IPS-11a (cell line): ENCODE data around the gene BACH2.

ENCODE experiments used
- H3K4me3 ChIP-seq: one replicate; pipeline ENCODE4 v1.5.1; 2013; ENCODE audit warnings: low read depth, low read length, control low read depth

BACH2 gene

DNA sequence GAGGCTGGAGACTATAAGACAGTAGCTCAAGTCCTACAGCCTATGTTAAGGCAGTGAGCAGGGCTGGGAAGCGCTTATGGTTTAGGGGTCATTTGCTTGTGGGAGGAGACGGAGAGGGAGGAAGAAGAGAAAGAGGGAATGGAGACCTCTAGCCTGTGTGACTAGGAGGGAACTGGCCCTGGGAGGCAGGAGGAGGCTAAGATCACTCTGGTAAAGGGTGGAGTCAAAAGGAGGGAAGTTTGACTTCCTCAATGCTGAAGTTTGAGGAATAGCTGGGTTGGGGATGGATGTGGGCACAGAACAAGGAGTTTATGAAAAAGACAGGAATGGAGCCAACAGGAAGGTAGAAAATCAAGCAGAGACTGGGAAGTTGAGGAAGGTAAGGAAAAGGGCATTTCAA is 6.4 kb upstream of the BACH2 start:
- no peak overlapping the region for H3K4me3 ChIP-seq

DNA sequence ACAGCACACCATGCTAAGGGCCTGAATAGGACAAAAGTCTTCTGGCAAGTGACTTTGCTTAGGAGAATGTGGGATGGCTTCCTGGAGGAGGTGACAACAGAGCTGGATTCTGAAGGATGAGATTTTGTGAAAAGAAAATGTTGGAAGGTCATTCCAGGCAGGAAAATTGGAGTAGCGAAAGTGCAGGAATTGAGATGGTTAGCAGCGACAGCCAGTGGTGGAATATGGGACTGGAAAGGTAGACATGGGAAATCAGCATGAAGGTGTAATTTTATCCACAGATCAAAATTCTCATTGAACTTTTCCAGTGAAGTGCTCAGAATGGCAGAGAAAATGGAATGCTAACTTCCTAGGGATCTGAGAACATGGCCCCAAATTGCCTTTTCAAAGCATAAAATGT is 5.7 kb upstream of the BACH2 start:
- no peak overlapping the region for H3K4me3 ChIP-seq

DNA sequence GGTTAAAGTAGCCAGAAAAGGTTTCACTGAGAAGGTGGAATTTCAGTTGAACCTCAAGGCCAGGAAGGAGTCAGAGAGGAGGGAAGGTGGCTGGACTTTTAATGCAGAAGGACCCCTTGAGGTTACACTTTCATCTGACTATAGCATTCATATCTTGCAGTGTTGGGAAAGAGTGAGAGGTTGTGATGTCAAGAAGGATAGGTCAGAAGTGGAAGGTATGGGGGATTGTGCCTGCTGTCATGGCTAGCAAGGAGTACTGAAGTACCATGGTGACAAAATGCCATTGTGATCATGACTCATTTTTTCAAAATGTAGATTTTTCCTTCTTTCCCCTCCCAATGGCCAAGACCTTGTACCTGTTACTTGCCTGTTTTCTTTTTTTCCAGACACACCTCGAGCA is 5.2 kb upstream of the BACH2 start:
- no peak overlapping the region for H3K4me3 ChIP-seq

DNA sequence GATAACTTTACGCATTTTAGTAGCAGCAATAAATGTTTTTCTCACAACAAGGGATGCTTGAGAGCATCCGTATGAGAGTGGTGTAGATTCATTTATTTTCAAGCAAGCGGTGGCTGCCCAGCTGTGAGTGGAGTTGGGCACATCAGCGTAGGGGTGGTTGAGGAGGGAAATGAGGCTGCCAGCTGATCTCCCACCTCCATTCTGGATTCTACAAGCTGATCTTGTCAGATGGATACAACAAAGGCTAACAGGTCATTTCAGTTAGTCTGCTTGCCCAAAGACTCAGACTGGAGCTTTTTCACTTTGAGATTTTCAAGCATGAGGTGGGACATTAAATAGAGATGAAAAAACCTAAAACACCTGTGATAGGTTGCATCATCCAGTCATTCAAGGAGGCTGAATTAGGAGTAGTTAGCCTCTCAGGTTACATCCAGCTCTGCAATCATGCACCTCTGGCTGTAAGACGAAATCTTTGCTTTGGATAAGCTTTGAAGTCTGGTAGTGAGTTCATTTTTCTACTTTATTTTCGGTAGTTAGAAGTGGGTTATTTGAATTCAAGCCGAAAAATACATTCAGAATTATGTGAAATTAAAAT is 1.9 kb upstream of the BACH2 start:
- H3K4me3 ChIP-seq = no peak overlapping the region

DNA sequence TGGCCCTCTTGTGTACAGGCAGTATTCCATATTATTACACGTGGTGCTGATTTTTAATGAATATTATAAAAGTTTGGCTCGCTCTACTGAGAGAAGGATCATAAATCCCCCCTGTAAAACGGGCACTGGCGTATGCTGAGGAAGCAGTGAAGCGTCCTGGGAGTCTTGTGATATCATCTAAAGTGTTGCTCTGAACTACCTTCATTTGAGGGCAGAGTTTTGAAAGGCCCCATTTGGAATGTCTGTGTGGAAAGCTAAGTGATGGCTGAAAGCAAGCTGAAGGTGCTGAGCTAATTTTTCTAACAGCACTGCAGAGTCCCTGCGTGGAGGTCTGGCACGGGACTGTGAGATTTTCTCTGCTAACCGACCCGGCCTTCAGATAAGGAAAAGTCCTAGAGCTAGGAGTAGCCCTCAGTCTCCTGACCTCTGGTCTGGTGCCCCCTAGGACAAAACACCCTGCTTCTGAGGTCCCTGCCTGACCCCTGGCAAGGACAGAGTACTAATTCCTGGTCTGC is 1.3 kb upstream of the BACH2 start:
- H3K4me3 ChIP-seq = no peak overlapping the region

DNA sequence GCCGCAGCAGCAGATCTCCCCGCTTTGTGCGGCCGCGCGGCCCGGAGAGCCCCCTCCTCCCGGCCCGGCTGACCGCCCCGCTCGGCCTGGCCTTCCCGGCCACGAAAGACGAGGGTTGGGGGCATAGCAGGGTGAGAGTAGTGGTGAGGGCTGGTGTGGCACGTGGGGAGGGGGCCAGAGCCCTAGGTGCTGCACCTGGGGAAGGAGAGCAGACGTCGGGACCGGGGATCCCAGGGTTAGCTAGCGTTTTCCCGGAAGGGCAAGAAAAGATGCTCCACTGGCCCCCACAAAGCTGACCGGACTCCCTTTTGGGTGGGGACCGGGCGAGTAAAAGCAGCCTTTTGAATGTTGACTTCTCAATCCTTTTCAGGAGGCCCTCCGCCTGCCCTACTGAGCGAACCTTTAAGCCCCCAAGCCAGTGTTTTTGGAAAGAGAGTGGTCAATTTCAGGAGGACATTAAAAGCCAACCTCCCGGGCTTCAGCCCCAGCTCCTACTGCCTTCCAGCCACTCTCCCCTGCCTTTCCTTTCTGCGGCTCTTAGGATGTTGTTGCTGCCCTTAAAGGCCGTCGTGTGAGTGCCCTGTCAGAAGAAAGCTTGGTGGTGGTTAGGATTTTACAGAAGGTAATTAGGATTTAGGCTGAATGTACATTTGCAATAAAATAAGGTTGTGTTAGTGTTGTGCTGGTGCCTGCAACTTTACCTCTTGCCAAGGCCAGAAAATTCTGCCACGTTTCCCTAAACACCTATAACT is 648 bp upstream of the BACH2 start:
- H3K4me3 ChIP-seq = peak overlapping the region; percentile 59

DNA sequence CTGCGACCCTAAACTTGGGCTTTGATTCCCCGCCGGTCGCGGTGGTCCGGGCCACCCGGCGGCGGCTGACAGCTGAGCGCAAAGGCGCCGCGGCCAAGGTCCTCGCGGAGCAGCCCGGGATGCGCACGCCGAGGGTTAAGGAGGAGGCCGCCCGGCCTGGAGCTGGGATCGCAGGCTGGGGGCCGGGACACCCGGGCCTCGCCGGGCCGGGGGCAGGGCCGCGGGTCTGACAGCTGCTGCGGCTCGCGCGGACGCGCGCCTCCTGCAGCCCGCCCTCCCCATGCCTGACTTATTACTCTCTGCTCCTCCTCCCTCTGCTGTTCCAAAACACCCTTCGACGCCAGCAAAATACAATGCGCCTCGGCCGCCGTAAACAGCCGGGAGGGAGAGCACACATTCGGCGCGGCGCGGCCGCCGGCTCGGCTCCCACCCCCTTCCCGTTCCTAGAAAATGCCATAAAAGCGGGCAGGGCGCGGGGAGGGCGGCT is 746 bp downstream of the BACH2 start:
- H3K4me3 ChIP-seq = peak overlapping the region; percentile 55

DNA sequence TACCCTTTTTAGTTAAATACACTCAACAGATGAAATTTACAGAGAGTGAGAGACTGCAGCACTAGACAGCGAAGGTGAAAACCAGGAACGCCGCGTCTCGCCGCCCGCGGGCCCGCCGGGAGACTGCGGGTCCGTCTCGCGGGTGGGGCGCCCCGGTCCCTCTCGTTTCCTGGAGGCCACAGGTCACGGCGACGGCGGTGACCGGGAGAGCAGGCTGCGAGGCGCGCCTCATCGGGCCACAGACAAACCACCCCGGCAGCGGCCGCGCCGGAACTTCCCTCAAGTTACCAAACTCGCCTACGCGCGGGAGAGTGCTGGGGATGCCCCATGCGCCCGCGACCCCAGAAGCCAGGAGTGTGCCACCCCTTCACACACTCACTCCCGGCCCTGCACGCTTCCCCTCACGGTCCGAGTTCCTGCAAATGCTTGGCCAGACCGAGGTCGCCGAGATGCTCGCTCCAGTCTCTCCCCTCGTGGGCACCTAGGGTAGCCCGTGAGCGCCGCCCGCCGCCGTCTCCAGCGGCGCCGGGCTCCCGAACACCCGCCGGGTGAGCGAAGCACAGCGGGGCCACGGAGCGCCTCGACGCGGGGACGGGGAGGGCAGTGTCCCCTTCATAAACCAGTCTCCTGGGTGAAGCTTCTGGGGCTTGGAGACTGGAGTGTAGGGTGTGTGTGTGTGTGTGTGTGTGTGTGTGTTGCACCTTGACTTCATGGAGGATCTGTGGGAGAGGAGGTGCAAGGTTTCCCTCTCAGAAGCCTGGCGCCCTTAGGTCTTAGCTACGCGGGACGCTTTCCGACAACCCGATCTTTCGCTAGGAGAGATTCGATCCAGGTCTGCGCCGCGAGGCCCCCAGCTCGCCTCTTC is 1.4 kb downstream of the BACH2 start:
- H3K4me3 ChIP-seq = peak overlapping the region; percentile 55

DNA sequence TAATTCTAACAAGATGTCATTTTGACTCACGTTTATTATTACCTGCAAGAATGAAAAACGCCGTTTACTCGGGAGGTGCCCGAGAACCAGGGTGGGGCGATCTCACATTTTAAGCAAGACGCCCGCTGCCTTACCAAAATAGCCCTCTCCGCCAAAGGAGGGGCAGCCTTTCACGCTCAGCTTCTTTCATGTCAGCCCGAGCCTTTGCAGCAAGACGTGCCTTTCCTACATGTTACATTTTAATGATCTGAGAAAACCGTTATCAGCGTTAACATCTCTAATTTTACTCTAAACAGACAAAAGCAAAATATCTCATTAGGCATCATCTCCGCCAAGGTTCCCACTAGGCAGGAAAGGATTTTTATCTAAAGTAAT is 2.0 kb downstream of the BACH2 start:
- peak overlapping the region; percentile 55 for H3K4me3 ChIP-seq

DNA sequence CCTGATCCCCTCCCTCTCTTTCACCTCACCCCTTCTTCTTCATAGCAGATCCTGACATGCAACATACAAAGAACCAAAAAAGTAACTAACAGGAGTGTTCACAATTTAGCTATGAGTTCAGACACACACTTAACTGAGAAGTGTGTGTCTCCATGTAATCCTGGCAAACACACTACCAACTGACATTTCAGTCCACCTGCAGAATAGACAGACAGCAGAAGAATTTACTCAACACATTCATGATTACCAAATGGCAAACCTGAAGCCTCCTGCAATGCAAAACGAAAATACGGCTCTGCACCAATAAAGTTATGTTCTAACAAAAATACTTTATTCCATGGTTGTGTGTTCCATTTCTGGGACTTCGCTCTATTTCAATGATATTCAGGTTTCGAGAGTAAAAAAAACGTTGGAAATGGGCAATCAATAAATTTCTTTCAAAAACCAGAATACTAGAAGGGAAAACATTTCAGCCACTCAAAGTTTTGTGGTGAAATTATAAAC is 2.6 kb downstream of the BACH2 start:
- no peak overlapping the region for H3K4me3 ChIP-seq

DNA sequence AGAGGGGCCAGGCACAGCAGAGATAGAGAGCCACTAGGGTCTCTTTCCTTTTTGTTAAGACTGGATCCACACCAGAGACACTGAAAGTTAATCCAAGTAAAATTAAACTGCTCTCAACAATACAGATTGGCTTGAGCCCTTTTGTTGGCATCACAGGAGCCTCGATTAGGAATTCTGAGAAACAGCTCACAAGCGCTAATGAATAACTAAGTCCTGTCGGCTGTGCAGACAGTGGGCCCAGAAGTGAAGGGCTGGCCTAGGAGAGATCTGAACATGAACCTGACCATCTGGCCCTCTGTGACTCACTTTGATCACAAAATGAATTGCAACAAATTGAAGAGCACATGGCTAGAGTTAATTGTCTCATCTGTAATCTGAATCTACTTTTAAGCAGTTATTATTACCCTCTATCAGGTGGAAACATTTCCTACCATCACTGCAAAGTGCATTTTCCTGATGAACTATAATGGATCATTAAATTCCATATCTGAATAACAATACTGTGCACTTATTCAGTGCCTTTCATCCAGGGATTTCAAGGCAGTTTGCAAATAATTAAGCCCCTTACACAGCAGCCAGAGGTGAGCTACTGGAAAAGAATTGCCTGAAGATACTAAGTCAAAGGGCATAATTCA is 3.2 kb downstream of the BACH2 start:
- H3K4me3 ChIP-seq = no peak overlapping the region

DNA sequence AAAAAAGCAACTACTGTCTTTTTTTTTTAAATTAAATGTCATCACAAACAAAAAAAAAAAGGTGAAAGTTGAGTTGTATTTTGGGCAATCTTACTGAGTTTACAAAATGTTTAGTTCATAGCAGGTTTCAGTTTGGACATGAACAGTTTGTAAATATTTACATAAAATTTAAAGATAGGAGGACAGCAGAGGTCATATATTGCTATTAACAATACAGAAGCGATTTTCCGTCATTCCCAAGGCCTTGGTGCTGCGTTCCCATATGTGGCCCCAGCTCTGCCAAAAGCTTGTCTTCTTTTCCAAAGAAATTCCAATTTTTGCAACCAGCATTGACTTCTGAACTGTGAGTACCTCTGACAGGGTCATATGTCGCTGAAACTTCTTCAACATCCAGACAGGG is 5.1 kb downstream of the BACH2 start:
- H3K4me3 ChIP-seq = no peak overlapping the region

DNA sequence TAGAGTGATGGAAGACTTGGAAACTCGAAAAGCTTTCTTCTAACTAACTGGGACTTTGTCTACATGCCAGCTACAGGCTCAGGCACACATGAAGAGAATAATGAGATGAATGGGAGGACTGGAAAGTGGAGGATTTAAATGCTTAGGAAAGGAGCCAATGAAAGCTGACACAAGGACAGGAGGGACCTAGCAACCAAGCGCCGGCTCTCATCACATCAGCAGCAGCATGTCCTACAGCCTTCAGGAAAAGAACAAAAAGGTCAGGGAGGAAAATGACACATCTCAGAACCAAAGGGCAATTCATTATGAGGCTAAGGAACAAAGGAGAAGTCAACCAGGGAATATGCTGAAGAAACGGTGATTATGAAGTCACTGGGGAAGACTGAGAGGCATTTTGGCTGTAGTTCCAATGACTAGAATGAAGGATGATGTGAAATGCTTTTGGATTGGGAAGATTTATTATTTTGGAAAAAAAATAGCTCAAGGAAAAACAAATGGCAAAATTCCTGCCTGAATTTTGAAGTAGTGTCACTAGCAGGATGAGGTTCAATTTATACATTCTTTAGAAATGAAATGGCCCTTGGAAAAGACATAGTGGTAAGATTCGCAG is 5.7 kb downstream of the BACH2 start:
- no peak overlapping the region for H3K4me3 ChIP-seq

DNA sequence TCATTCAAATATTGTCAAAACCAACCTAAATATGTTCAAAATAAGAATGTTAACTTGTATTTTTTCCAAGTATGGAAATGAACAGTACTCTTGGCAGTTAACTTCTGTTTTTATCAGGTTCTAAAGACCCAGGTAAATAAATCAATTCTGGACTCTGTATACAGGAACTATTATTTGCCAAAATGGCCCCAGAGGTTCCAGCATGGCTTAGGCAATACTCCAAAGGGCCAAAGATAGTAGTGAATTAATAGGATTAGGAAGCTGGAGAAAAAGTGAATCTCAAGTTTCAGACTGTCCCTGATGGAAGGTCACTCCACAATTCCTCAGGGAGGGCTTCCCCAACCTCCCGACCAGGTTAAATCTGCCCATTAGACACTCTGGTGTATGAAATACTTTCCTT is 6.7 kb downstream of the BACH2 start:
- H3K4me3 ChIP-seq = no peak overlapping the region

DNA sequence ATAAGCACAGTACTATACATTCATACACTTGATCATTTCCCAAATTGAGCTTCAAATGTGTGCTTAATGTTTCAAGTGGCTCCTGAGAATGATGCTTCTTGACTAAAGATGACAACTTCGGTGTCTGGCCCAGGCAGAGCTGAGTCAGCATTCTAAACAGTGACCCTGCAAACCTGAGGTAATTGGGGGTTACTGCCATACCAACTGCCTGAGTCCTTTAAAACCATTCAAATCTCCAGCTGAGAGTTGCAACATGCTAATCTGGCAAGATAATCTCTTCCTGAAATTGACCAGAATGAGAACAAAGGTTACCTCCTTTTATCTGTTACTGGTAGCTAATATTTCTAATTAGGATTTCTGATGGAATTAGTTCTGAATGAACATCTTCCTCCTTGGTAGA is 8.2 kb downstream of the BACH2 start:
- H3K4me3 ChIP-seq = no peak overlapping the region

DNA sequence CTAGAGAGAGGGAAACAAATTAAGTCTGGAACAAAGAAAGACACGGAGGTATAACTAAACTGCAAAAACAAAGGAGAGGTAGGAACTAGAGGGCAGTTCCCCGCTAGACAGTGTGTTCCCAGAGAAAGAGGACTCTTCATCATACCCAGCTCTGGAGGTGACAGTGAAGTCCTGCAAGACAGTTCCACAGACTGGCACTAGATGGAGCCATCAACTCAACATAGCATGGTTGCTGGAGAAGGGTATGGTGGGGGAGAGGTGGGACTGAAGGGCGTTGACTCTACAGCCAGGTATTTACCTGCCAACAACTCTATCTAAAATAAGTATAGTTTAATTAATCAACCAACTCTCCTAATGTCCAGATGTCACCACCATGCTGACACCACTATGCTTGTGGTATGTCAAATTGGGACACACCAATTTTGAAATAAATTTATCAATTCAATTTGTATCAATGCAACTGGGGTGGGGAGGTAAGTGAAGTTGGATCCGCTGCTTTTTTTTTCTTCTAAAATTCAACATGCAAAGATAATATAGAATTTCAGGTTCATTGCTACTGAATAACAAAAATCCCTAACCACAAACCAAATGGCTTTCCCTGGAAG is 9.7 kb downstream of the BACH2 start:
- H3K4me3 ChIP-seq = no peak overlapping the region

DNA sequence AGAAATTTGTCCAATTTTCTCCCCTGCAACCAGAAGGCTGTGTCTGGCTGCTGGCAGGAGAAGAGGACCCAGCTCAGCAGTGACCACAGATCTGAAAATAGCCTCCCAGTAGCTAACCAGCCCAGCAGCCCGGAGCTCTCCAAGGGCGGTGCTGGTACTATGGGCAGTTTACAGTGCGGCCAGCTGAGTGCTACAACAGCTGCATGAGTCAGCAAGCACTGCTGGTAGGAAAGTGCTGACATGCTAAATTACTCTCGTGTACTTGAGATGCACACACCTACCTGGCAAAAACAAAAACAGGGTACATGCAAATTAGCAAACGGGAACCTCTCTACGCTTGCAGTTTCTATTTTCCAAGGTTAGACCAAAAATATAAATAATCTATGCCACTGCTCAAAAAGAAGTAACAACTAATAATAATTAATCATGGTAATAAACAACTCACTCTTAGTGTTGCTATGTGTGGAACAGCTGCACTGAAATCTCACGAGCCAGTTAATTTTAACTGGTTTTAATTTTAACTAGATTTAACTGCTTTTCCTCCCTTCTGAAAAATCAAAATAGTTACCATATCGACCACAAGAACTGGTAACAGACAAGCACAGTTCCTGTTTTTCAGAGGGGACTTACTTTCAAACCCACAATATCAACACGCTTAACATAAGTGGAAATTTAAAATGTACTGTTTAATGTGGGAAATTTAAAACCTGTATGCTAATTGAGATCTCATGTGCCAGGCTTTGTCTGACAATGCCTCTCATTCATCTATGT is 10.8 kb downstream of the BACH2 start:
- no peak overlapping the region for H3K4me3 ChIP-seq

DNA sequence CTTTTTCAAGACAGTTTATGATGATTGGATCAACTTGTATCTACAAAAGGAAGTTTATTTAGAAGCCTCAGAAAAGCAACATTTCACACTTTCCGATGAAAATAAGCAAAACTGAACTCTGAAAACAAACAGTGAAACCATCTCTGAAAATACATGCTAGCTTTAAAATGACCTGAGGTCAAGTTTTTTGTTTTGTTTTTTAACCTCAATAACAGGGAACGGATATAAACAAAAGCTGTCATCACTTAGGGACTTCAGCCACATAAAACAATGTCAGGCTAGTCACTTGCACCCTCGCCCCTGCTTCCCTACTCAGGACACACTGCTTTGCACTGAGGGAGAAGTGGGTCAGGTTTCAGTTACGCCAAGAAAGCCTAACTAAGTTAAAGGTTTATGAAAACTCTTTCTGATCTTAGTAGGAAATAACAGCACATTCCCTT is 11.6 kb downstream of the BACH2 start:
- no peak overlapping the region for H3K4me3 ChIP-seq
